Measurements from ENCODE around the gene FOXK1. TPM values are rescaled to one million over a fixed set of nuclear protein-coding genes. Genes with fewer than 3 reads are reported as not detected.

FOXK1 gene
- total RNA-seq, 2 experiments from 2014 or later = 32.0 to 36.2 TPM

DNA sequence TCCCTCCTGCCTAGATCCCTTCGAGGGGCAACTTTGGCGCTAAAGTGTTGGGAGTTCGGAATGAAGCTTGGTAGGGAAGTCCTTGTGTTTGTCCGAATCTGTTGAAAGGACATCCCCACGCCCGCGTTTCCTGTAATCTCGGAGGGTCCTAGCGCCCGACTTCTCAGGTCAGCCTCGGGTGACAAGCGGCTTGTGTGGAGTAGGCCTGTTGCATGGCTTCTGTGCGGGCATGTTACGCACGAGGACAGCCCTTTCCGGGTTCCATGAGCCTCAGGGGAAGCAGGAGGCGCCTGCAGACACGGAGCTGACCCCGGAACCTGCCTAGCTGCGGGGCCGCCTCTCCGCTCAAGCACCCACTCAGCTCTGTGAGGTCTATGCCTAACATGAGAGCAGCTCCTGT lies 64.9 kb downstream of the FOXK1 start:
- no peaks in the 10 kb centered on the region for H3K27me3 Mint-ChIP-seq
- ChIA-PET POLR2A (no interaction called here), CTCF (interaction anchor here (1.0 to 2.2 kb wide), 3 partner anchors 11 to 46 kb away, joined by 4 to 11 read pairs (median 5); no protein-coding TSS in a partner anchor)
- peak overlapping the region; percentile 98 for H3K27ac Mint-ChIP-seq
- peak overlapping the region; percentile 48 for H3K4me3 Mint-ChIP-seq
- DNase-seq = no peak
- peaks cover 69% of the 10 kb centered on the region for H3K4me1 Mint-ChIP-seq
- H3K9me3 Mint-ChIP-seq = no peaks in the 10 kb centered on the region
- peaks cover 42% of the 10 kb centered on the region for H3K36me3 Mint-ChIP-seq (ENCODE audit: low read depth)

DNA sequence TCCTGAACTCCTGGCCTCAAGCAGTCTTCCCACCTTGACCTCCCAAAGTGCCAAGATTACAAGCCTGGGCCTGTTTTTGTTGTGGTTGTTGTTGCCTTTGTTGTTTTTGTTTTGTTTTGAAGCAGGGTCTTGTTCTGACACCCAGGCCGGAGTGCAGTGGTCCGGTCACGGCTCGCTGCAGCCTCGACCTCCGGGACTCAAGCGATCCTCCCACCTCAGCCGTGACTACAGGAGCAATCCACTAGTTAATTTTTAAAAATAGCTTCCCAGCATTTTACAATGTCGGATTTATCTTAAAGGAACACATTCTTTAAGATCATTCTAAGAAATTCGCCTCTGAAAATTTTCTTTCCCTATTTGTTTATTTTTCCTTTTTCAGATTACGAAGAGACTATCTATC lies 65.7 kb downstream of the FOXK1 start:
- ChIA-PET POLR2A (no interaction called here), CTCF (interaction anchor here (1.0 to 2.2 kb wide), 3 partner anchors 12 to 106 kb away, joined by 3 to 11 read pairs (median 5); no protein-coding TSS in a partner anchor)
- Mint-ChIP-seq H3K27ac (peak overlapping the region; percentile 85), H3K4me3 (no peak overlapping the region), H3K36me3 (ENCODE audit: low read depth) (peaks cover 36% of the 10 kb centered on the region), H3K27me3 (no peaks in the 10 kb centered on the region), H3K9me3 (no peaks in the 10 kb centered on the region), H3K4me1 (peaks cover 65% of the 10 kb centered on the region)
- no peak for DNase-seq

DNA sequence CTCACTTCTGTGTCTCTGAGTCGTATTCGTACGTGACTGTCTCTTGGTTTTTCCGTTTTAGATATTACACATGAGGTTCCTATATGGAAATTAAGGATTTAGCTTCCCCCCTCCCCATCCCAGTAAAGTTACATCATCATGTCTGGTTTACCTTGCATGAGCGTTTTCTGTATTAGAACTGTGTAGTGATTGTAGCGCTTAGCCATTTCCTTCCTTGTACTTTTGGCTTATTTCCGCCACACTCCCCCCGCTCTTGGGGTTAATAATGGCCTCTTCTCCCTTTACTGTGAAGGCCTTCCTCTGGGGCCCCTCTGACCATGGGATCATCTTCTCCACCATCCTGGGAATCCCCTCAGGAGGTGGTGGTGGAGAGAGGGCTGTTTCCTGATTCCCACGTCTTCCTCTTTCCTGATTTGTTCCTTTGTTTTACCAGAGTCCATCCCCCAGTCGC lies 66.2 kb downstream of the FOXK1 start:
- peak overlapping the region; percentile 85 for H3K27ac Mint-ChIP-seq
- H3K36me3 Mint-ChIP-seq (ENCODE audit: low read depth) = peaks cover 31% of the 10 kb centered on the region
- H3K4me1 Mint-ChIP-seq = peaks cover 65% of the 10 kb centered on the region
- CTCF ChIA-PET = interaction anchor here (1.4 kb wide), 1 partner anchor 107 kb away, joined by 3 read pairs; no protein-coding TSS in a partner anchor
- no peaks in the 10 kb centered on the region for H3K9me3 Mint-ChIP-seq
- DNase-seq = no peak
- POLR2A ChIA-PET = no interaction called here
- no peak overlapping the region for H3K4me3 Mint-ChIP-seq
- no peaks in the 10 kb centered on the region for H3K27me3 Mint-ChIP-seq

DNA sequence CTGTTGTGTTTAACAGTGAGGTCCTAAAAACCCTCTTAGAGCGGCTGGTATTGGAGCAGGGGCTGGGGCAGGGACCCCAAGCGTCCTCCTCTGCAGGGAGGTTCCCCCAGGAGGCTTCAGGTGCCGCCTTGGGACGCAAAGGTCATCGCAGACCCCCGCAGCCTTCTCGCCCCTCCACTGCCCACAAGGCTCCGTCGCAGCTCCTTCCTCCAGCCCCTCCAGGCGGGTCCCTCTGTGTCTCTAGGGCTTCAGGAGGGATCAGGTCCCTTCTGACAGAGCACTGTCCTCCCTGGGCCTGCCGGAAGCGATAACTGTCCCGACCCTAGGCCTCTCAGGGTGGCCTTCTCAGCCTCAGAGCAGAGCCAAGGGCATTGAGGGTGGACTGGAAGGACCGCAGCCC lies 67.3 kb downstream of the FOXK1 start:
- Mint-ChIP-seq H3K27me3 (no peaks in the 10 kb centered on the region), H3K9me3 (no peaks in the 10 kb centered on the region), H3K27ac (peak overlapping the region; percentile 85), H3K4me3 (no peak overlapping the region), H3K36me3 (ENCODE audit: low read depth) (peaks cover 23% of the 10 kb centered on the region), H3K4me1 (peaks cover 62% of the 10 kb centered on the region)
- no peak for DNase-seq
- POLR2A ChIA-PET = no interaction called here
- CTCF ChIA-PET = no interaction called here

DNA sequence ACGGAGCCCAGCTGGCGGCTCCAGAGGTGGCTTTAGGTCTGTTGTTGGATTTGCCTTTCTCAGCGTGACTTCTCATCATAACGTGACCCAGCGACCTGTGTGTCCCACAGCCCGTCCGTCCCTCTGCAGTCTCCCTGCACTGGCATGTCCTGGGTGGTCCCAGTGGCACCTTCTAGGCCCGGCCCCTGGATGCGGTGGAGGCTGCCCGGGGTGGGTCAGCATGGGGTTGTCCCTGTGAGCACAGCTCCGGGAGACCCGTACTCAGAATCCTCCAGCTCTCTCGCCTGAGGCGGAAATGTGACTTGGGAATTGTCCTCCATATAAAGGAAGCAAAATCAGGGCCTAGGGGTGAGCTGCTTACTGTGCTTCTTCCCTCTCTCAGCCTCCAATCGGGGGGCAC lies 67.7 kb downstream of the FOXK1 start:
- peaks cover 24% of the 10 kb centered on the region for H3K36me3 Mint-ChIP-seq (ENCODE audit: low read depth)
- ChIA-PET POLR2A (interaction anchor here (0.8 kb wide), 1 partner anchor 137 kb away, joined by 5 read pairs; no protein-coding TSS in a partner anchor), CTCF (interaction anchor here (0.6 to 1.0 kb wide), 3 partner anchors 11 to 109 kb away, joined by 3 to 4 read pairs (median 4); no protein-coding TSS in a partner anchor)
- no peak overlapping the region for H3K27ac Mint-ChIP-seq
- H3K9me3 Mint-ChIP-seq = no peaks in the 10 kb centered on the region
- peaks cover 57% of the 10 kb centered on the region for H3K4me1 Mint-ChIP-seq
- DNase-seq = no peak
- H3K4me3 Mint-ChIP-seq = no peak overlapping the region
- H3K27me3 Mint-ChIP-seq = no peaks in the 10 kb centered on the region

DNA sequence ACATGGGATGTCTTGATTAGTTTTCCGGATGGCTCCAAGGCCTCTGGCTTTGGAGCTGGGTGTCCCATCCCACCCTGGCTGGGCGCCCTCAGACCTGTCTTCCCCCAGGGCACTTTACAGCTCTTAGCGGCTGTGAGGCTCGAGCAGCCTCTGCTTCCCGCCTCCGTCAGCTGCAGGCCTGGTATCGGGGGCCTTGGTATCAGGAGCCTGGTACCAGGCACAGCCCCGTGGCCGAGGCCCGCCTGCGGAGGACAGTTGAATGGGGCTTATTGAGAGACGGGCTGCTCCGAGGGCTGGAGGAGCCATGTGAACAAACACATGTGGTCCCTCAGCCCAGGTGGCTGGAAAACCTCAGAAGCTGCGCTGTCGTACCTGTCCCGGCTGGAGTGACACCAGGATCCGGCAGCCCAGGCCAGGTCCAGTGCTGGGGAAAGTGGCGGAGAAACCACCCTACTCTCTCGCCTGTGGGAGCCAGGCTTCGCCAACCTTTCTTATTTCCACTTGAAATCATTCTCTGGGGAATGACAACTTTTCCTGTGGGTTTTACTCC lies 69.4 kb downstream of the FOXK1 start:
- Mint-ChIP-seq H3K27me3 (no peaks in the 10 kb centered on the region), H3K4me1 (peaks cover 42% of the 10 kb centered on the region), H3K36me3 (ENCODE audit: low read depth) (peaks cover 21% of the 10 kb centered on the region), H3K9me3 (no peaks in the 10 kb centered on the region), H3K4me3 (no peak overlapping the region), H3K27ac (no peak overlapping the region)
- no peak for DNase-seq
- ChIA-PET POLR2A (no interaction called here), CTCF (no interaction called here)

DNA sequence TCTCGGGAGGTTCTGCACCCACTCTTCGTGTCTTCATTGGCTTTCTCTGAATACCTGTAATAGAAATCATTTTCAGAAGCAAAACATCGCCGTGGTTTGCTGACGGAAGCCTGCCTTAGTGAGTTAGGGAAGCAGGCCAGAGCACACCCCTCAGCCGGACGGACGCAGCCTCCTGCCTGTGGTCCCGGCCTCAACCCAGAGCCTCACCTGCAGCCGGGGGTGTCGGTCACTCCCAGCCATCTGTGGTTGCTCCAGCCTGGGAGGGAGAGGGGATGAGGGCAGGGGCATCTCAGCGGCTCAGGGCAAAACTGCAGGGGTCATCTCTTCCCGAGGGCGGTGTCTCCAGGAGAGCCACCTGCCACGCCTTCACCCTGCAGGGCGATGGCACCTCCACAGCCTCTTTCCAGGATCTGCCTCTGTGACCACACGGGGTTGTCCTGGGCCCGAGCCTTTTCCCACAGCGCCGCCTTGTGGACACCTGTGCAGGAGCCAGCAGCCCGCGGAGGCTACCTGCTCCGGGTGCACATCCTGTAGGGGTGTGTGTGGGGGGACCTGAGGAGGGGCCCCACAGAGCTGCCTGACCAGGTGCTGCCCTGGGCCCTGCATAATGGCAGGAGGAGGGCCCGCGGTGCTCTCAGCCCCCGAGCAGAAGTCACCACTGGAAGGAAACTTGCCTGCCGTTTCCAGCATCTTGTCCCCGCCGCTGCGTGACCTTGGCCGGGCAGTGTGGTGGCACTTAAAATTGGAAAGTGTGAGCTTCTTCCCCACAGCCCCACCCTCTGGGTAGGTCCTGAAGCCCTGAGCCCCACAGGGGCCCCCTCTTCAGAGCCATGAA lies 71.7 kb downstream of the FOXK1 start:
- Mint-ChIP-seq H3K9me3 (no peaks in the 10 kb centered on the region), H3K4me1 (peaks cover 20% of the 10 kb centered on the region), H3K27ac (peak overlapping the region; percentile 64), H3K27me3 (no peaks in the 10 kb centered on the region), H3K36me3 (ENCODE audit: low read depth) (peaks cover 9% of the 10 kb centered on the region), H3K4me3 (no peak overlapping the region)
- CTCF ChIA-PET = interaction anchor here (1.3 to 2.0 kb wide), 2 partner anchors 22 to 141 kb away, joined by 3 to 7 read pairs; partner anchors contain the start of gene AP5Z1
- POLR2A ChIA-PET = no interaction called here
- peak; percentile 87 for DNase-seq

DNA sequence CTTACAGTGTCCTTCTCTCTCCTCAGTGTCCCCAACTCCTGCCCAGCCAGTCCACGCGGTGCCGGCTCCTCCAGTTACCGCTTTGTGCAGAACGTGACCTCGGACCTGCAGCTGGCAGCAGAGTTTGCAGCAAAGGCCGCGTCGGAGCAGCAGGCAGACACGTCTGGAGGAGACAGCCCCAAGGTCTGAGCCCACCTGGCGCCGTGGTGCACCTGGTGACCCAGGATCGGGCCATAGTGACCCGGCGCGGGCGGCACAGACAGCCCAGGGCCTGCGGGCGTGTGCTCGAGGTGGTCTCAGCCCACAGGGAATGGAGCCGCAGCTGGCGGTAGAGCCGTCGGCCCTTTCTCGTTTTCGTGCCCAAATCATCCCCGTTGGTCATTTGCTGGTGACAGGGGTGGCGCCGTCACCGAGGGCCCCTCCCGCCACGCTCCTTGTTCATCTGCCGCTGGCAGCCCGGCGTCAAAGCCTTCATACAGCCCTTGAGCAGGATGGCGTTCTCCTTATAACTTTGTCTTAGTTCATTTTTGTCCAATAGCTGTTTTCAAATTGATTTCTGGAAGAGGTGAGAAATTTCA lies 72.4 kb downstream of the FOXK1 start:
- Mint-ChIP-seq H3K27ac (no peak overlapping the region), H3K4me1 (peaks cover 17% of the 10 kb centered on the region), H3K36me3 (ENCODE audit: low read depth) (peaks cover 7% of the 10 kb centered on the region)

DNA sequence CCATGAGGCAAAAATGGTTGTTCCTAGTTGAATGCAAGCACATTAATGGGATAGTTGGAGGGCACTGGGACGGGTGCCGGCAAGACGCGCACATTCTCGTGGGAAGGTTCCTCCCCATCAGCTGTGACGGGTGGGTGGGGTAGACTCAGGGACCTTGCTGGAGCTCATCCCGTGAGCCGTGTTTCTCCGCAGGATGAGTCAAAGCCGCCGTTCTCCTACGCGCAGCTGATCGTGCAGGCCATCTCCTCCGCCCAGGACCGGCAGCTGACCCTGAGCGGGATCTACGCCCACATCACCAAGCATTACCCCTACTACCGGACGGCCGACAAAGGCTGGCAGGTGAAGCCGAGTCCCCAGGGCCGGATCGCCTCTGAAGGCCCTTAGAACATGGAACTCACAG lies 73.0 kb downstream of the FOXK1 start:
- Mint-ChIP-seq H3K27me3 (no peaks in the 10 kb centered on the region), H3K27ac (no peak overlapping the region), H3K4me3 (no peak overlapping the region), H3K4me1 (peaks cover 17% of the 10 kb centered on the region), H3K36me3 (ENCODE audit: low read depth) (peaks cover 11% of the 10 kb centered on the region), H3K9me3 (no peaks in the 10 kb centered on the region)
- CTCF ChIA-PET = interaction anchor here (0.6 to 2.0 kb wide), 5 partner anchors 10 to 142 kb away, joined by 3 to 7 read pairs (median 3); partner anchors contain the start of gene AP5Z1
- DNase-seq = no peak
- POLR2A ChIA-PET = no interaction called here

More for the DNA sequence above, 72.4 kb downstream of the FOXK1 start:
- CTCF ChIA-PET = interaction anchor here (0.6 to 2.0 kb wide), 5 partner anchors 9 to 141 kb away, joined by 3 to 7 read pairs (median 3); partner anchors contain the start of gene AP5Z1
- POLR2A ChIA-PET = no interaction called here
- no peaks in the 10 kb centered on the region for H3K9me3 Mint-ChIP-seq
- no peak for DNase-seq
- no peaks in the 10 kb centered on the region for H3K27me3 Mint-ChIP-seq
- H3K4me3 Mint-ChIP-seq = no peak overlapping the region

DNA sequence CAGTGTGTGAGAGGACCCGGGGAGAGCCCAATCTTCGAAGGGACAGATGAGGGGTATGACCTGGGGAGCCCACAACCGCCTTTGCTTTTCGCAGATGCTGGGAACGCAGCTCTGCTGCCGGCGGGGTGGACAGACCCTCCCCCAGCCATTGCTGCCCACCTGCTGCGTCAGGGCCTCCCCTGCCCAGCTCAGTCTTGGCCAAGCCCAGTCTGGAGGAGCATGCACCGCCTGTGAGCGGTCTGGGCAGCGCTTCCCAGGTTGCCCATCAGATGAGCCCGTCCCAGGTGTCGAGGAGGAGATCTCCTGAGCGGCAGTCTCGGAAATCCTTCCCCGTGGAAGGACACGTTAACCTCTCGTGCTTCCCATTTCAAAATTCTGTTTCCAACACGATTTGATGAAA lies 76.0 kb downstream of the FOXK1 start:
- CTCF ChIA-PET = interaction anchor here (0.7 to 1.3 kb wide), 3 partner anchors 17 to 146 kb away, joined by 3 to 4 read pairs (median 4); no protein-coding TSS in a partner anchor
- Mint-ChIP-seq H3K4me1 (peaks cover 9% of the 10 kb centered on the region), H3K9me3 (no peaks in the 10 kb centered on the region), H3K27ac (peak overlapping the region; percentile 9), H3K27me3 (no peaks in the 10 kb centered on the region), H3K36me3 (ENCODE audit: low read depth) (peaks cover 26% of the 10 kb centered on the region), H3K4me3 (no peak overlapping the region)
- DNase-seq = no peak
- POLR2A ChIA-PET = no interaction called here

DNA sequence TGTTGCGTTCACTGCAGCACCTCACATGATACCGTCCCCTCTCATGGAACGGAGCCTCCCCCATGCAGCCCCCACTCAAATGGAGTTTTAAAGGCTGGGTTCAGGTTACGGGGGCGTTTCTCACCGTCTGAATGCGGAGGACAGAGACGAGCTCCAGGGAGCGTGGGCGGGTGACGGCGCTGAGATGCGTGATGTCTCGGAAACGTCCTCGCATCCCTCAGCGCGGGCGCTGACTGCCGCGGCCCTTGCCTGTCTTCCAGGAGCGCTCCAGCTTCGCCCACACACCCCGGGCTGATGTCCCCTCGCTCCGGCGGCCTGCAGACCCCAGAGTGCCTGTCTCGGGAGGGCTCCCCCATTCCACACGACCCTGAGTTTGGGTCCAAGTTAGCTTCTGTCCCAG lies 76.7 kb downstream of the FOXK1 start:
- peaks cover 26% of the 10 kb centered on the region for H3K36me3 Mint-ChIP-seq (ENCODE audit: low read depth)
- ChIA-PET POLR2A (no interaction called here), CTCF (interaction anchor here (1.0 to 1.3 kb wide), 2 partner anchors 18 to 40 kb away, joined by 4 read pairs; no protein-coding TSS in a partner anchor)
- H3K27ac Mint-ChIP-seq = no peak overlapping the region
- no peak overlapping the region for H3K4me3 Mint-ChIP-seq
- no peaks in the 10 kb centered on the region for H3K27me3 Mint-ChIP-seq
- peaks cover 2% of the 10 kb centered on the region for H3K4me1 Mint-ChIP-seq
- DNase-seq = no peak
- no peaks in the 10 kb centered on the region for H3K9me3 Mint-ChIP-seq

DNA sequence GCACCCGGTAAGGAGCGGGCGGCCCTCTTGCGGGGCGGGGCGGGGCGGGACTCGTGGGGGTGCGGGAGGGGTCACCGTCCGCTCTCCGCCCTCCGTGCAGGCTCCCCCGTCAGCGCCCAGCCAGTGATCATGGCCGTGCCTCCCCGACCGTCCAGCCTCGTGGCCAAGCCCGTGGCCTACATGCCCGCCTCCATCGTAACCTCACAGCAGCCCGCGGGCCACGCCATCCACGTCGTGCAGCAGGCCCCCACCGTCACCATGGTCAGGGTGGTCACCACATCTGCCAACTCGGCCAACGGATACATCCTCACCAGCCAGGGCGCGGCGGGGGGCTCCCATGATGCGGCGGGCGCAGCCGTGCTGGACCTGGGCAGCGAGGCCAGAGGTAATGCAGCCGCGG lies 77.1 kb downstream of the FOXK1 start:
- Mint-ChIP-seq H3K27ac (no peak overlapping the region), H3K4me3 (no peak overlapping the region), H3K4me1 (no peaks in the 10 kb centered on the region), H3K9me3 (no peaks in the 10 kb centered on the region), H3K27me3 (no peaks in the 10 kb centered on the region), H3K36me3 (ENCODE audit: low read depth) (peaks cover 26% of the 10 kb centered on the region)
- CTCF ChIA-PET = interaction anchor here (1.0 kb wide), 1 partner anchor 18 kb away, joined by 4 read pairs; no protein-coding TSS in a partner anchor
- DNase-seq = no peak
- POLR2A ChIA-PET = no interaction called here

DNA sequence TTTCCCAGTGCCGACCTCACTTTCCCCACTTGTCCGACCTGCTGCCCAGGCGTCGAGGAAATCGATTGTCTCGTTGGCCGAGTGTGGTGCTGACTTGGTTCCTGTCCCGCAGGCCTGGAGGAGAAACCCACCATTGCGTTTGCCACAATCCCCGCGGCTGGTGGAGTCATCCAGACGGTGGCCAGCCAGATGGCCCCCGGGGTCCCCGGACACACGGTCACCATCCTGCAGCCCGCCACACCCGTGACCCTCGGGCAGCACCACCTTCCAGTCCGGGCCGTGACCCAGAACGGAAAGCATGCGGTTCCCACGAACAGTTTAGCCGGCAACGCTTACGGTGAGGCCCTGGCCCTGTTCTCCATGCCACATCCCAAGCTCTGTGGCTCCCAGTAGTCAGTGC lies 78.9 kb downstream of the FOXK1 start:
- no peaks in the 10 kb centered on the region for H3K27me3 Mint-ChIP-seq
- ChIA-PET CTCF (interaction anchor here (1.8 kb wide), 1 partner anchor 15 kb away, joined by 4 read pairs; no protein-coding TSS in a partner anchor), POLR2A (no interaction called here)
- H3K9me3 Mint-ChIP-seq = no peaks in the 10 kb centered on the region
- H3K27ac Mint-ChIP-seq = no peak overlapping the region
- peaks cover 21% of the 10 kb centered on the region for H3K36me3 Mint-ChIP-seq (ENCODE audit: low read depth)
- DNase-seq = no peak
- no peaks in the 10 kb centered on the region for H3K4me1 Mint-ChIP-seq
- no peak overlapping the region for H3K4me3 Mint-ChIP-seq
